Thoracic aorta (tissue), 2 donors: ENCODE results near the gene BRINP3. TPM values are rescaled to one million over a fixed set of nuclear protein-coding genes. Genes with fewer than 3 reads are reported as not detected.

Source experiments
- ATAC-seq: fragments of 150-250 bp; one replicate; pipeline ENCODE4 v1.8.0; 2017; ENCODE audit warnings: low read depth; ENCODE audit not compliant: insufficient number of reproducible peaks, low FRiP score
- DNase-seq: peaks from one replicate; pipeline ENCODE4 v3.0.0-alpha.2; 2020; ENCODE audit warnings: low spot score
- H3K27ac ChIP-seq, 2 donors: fragments of 200-600 bp; sonication (generic); 1 replicate in 1 of 2; 2 replicates in 1 of 2; pipeline ENCODE4 v1.5.1; 2016; ENCODE audit warnings: mild to moderate bottlenecking in 2 of 2, moderate library complexity in 2 of 2
- H3K27me3 ChIP-seq: fragments of 200-600 bp; sonication (generic); replicated peaks from 2 replicates; pipeline ENCODE4 v1.6.0; 2016; ENCODE audit warnings: mild to moderate bottlenecking; ENCODE audit not compliant: insufficient read depth
- H3K36me3 ChIP-seq: fragments of 200-600 bp; sonication (generic); one replicate; pipeline ENCODE4 v1.5.1; 2016
- H3K4me1 ChIP-seq, 2 donors: fragments of 200-600 bp; sonication (generic); 1 replicate in 1 of 2; 2 replicates in 1 of 2; pipeline versions ENCODE4 v1.5.1 to v1.6.0; 2016; ENCODE audit warnings: low read depth in 2 of 2, mild to moderate bottlenecking in 1 of 2; ENCODE audit not compliant: control insufficient read depth in 1 of 2
- H3K4me3 ChIP-seq: fragments of 200-600 bp; sonication (generic); 2 replicates; pipeline ENCODE4 v1.5.1; 2016; ENCODE audit warnings: mild to moderate bottlenecking
- H3K9me3 ChIP-seq: fragments of 200-600 bp; sonication (generic); 2 replicates; pipeline ENCODE4 v1.5.1; 2016
- total RNA-seq, 2 donors: library from RNA; depleted of rRNA; stranded (reverse); fragments of >200 nt; gene quantifications; one replicate each; pipeline versions ENCODE4 v1.1.0 to v1.2.3, GENCODE V29; 2016
- TF ChIP-seq, protein P1 (sequence below): fragments of 200-600 bp; sonication (generic); IDR thresholded peaks from one replicate; pipeline ENCODE4 v1.5.1; 2019; ENCODE audit warnings: antibody characterized with exemption

Gene BRINP3
- total RNA-seq, 2 donors from 2014 or later = 6.0 TPM; not detected in 1

DNA sequence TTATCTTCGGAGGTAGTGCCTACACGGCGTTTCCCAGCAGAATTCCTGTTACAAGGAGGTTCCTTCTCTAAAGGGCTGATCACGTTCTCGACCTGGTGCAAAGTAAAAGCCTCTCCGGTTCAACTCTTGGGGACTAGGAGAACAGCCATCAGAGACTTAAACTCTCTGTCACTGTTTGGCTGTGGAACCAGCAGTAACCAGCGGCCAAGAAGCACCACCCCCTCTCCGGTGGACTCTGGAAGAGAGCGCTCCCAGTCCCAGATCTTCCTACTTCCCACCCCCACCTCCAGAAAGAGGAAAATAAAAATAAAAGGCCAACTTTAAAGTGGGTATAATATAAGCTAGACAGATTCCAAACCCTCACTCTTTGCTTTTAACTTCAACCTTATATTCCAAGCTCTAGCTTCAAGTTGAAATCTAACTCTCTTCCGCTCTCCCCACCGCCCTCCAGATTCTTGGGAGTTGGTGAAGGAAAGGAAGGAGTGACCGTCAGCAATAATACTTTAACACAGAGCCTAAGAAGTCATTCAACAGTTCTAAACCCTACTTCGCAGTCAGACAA lies 2.9 kb downstream of the BRINP3 start:
- TF ChIP-seq, protein P1, sequence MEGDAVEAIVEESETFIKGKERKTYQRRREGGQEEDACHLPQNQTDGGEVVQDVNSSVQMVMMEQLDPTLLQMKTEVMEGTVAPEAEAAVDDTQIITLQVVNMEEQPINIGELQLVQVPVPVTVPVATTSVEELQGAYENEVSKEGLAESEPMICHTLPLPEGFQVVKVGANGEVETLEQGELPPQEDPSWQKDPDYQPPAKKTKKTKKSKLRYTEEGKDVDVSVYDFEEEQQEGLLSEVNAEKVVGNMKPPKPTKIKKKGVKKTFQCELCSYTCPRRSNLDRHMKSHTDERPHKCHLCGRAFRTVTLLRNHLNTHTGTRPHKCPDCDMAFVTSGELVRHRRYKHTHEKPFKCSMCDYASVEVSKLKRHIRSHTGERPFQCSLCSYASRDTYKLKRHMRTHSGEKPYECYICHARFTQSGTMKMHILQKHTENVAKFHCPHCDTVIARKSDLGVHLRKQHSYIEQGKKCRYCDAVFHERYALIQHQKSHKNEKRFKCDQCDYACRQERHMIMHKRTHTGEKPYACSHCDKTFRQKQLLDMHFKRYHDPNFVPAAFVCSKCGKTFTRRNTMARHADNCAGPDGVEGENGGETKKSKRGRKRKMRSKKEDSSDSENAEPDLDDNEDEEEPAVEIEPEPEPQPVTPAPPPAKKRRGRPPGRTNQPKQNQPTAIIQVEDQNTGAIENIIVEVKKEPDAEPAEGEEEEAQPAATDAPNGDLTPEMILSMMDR = no peak
- no peaks in the 10 kb centered on the region for H3K9me3 ChIP-seq
- H3K36me3 ChIP-seq = no peaks in the 10 kb centered on the region
- H3K4me1 ChIP-seq = peaks cover 0 to 25% of the 10 kb centered on the region in 2 donors
- H3K4me3 ChIP-seq = peak overlapping the region; percentile 23
- DNase-seq (no peak), ATAC-seq (no peak)
- H3K27me3 ChIP-seq = no peaks in the 10 kb centered on the region
- no peak overlapping the region for H3K27ac ChIP-seq

DNA sequence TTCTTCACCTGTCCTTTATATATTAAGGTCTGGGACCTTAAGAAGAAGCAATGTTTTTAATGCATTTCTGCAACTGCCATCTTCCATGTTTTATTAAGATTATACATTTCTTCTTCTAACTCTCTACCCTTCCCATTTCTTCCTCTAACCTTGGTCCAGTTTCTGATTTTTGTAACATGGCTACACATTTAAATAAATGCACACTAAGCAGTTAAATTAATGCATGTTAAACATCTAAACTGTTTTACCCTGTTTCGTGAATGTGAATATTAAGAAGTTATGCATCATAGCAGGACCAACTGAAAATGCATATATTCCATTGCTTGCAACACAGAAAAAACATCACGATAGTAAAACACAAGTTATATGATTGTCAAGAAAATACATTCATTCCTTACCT lies 3.7 kb downstream of the BRINP3 start:
- Histone ChIP-seq H3K27ac (no peak overlapping the region), H3K36me3 (no peaks in the 10 kb centered on the region), H3K27me3 (no peaks in the 10 kb centered on the region), H3K9me3 (no peaks in the 10 kb centered on the region), H3K4me1 (peaks cover 0 to 23% of the 10 kb centered on the region in 2 donors), H3K4me3 (no peak overlapping the region)
- DNase-seq (no peak), ATAC-seq (no peak)
- TF ChIP-seq, protein P1 = no peak

DNA sequence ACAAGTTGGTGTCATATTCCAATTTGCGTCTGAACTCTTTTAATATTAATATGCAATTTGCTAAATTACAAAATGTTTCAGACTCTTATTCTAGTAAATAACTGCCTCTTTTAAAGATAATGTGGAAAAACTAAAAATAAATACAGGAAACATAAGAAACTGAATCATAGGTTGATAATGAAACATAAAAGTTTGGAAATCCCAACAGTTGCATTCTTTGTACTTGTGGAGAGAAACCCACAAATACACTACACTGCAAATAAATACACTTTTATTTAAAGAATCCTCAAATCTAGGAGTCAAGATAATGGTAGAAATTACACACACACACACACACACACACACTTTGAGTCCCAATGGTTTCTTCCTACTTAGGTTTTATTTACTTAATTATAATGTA lies 5.2 kb downstream of the BRINP3 start:
- Histone ChIP-seq H3K4me3 (no peak overlapping the region), H3K27ac (no peak overlapping the region), H3K27me3 (no peaks in the 10 kb centered on the region), H3K9me3 (no peaks in the 10 kb centered on the region), H3K4me1 (peaks cover 0 to 12% of the 10 kb centered on the region in 2 donors), H3K36me3 (no peaks in the 10 kb centered on the region)
- TF ChIP-seq, protein P1 = no peak
- ATAC-seq = no peak
- no peak for DNase-seq

DNA sequence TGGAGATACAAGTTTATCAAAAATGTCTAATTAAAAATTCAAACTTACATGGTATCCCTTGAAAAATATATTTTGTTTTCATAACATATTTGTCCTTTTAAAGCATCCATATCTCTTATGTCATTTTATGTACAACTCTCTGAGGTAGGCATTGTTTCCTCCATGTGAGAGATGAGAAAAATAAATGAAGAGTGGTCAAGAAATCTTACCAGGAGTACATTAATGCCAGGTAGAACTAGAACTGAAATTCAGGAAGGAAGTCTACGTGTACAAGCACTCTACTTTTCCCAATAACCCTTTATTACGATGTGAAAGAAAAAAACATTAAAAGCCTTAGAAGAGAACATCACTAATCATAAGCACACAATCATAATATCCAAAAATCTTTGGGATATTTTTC lies 5.6 kb downstream of the BRINP3 start:
- DNase-seq = no peak
- no peak overlapping the region for H3K27ac ChIP-seq

DNA sequence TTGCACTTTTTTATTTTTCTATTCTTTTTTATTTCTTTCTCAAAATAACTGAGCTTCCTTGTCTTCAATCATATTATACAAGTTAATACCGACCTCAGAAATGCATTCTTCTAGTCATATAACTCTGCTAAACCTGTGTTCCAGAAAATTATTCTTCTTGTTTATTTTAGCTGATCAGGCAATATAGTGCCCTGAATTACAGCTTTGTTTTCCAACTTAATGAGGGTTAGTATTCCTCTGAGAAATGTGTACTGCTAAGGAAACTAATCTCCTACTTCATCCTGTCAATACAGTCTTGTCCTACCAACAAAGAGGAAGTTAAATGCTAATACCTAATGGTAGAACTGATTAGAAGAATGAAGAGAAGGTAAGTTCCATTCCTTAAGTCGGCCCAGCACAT lies 13.0 kb downstream of the BRINP3 start:
- H3K27ac ChIP-seq = no peak overlapping the region
- TF ChIP-seq, protein P1 = no peak
- no peaks in the 10 kb centered on the region for H3K36me3 ChIP-seq
- H3K9me3 ChIP-seq = no peaks in the 10 kb centered on the region
- ATAC-seq = no peak
- H3K27me3 ChIP-seq = no peaks in the 10 kb centered on the region
- no peak overlapping the region for H3K4me3 ChIP-seq
- H3K4me1 ChIP-seq = no peaks in the 10 kb centered on the region
- DNase-seq = no peak

More for the DNA sequence above, 5.6 kb downstream of the BRINP3 start:
- peaks cover 0 to 12% of the 10 kb centered on the region in 2 donors for H3K4me1 ChIP-seq
- TF ChIP-seq, protein P1 = no peak
- H3K36me3 ChIP-seq = no peaks in the 10 kb centered on the region
- no peaks in the 10 kb centered on the region for H3K27me3 ChIP-seq
- ATAC-seq = no peak
- no peaks in the 10 kb centered on the region for H3K9me3 ChIP-seq
- H3K4me3 ChIP-seq = no peak overlapping the region
